ENCODE data around the gene AK3. TPM values are rescaled to one million over a fixed set of nuclear protein-coding genes. Genes with fewer than 3 reads are reported as not detected.
"Not testable (repeated sequence)": the region's sequence is repeated elsewhere in the genome, so short reads cannot be mapped to it uniquely, and the experiment has no call there.

Gene AK3
- polyA plus RNA-seq, 3 donors: 84.4 to 120 (median 104) TPM

DNA sequence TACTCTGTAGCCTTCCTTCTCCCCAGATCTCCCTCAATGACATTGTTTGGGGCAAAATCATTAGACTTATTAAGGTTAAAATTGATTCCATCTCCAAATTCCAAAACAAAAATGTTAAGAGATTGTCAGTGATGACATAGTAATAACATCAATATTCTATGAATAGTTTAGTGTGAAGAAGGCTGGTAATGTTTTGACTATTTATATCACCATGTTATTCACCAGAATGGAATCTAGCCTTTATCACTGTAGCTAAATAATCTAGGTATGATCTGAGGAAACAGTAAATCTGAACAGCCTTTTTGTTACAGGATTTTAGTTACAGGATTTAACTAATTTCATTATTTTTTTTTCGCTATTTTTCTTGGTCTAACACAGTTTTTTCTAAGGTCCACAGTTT lies 79.8 kb downstream of the AK3 start:
- DNase-seq (ENCODE audit: extremely low read depth in 1 of 11, low read depth in 9 of 11, low spot score in 4 of 11): no peak

DNA sequence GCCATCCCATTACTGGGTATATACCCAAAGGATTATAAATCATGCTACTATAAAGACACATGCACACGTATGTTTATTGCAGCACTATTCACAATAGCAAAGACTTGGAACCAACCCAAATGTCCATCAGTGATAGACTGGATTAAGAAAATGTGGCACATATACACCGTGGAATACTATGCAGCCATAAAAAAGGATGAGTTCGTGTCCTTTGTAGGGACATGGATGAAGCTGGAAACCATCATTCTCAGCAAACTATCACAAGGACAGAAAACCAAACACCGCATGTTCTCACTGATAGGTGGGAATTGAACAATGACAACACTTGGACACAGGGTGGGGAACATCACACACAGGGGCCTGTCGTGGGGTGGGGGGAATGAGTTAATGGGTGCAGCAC lies 80.3 kb downstream of the AK3 start:
- not testable (repeated sequence) for DNase-seq (ENCODE audit: extremely low read depth in 1 of 11, low read depth in 9 of 11, low spot score in 4 of 11)

Other genes starting within 250 kb of the AK3 start
- 10 to 100 TPM; 15.3 to 18.4 (median 16.1) TPM for gene PLPP6, start 78.9 kb downstream of the AK3 start, polyA plus RNA-seq (ENCODE audit: insufficient read length in 3 of 3)
- gene SPATA6L, start 74.7 kb downstream of the AK3 start, polyA plus RNA-seq (ENCODE audit: insufficient read length in 3 of 3): 1 to 10 TPM; 2.5 to 5.5 (median 2.8) TPM
- 10 to 100 TPM; 18.2 to 20.4 (median 19.7) TPM for gene CDC37L1, start 61.6 kb downstream of the AK3 start, polyA plus RNA-seq (ENCODE audit: insufficient read length in 3 of 3)
- 10 to 100 TPM; 17.2 to 22.1 (median 17.9) TPM for gene RCL1, start 51.7 kb upstream of the AK3 start, polyA plus RNA-seq (ENCODE audit: insufficient read length in 3 of 3)
- 10 to 100 TPM; 11.9 to 14.6 (median 13.4) TPM for gene JAK2, start 244.1 kb upstream of the AK3 start, polyA plus RNA-seq (ENCODE audit: insufficient read length in 3 of 3)